A549 treated with dexamethasone at 1 μM for 4 hours (cell line): ENCODE data around the gene PRSS56. TPM values are rescaled to one million over a fixed set of nuclear protein-coding genes. Genes with fewer than 3 reads are reported as not detected.

ENCODE experiments used
- total RNA-seq: library from RNA; stranded (reverse); fragments of 200-300 nt; extraction: Qiagen RNA extraction; gene quantifications from 5 replicates; pipeline ENCODE4 v1.2.3, GENCODE V29; 2022

Gene PRSS56
- 0.08 to 0.16 TPM (median 0.12 TPM) in 4 of 5 replicates, not detected in the other for total RNA-seq

GRCh38 chr2:232519581-232520438 lies at the start of gene PRSS56:
Gene PRSS56, plus strand, starts transcription at chr2:232520388. Its CDS starts 211 bp downstream, at chr2:232520599.

DNA sequence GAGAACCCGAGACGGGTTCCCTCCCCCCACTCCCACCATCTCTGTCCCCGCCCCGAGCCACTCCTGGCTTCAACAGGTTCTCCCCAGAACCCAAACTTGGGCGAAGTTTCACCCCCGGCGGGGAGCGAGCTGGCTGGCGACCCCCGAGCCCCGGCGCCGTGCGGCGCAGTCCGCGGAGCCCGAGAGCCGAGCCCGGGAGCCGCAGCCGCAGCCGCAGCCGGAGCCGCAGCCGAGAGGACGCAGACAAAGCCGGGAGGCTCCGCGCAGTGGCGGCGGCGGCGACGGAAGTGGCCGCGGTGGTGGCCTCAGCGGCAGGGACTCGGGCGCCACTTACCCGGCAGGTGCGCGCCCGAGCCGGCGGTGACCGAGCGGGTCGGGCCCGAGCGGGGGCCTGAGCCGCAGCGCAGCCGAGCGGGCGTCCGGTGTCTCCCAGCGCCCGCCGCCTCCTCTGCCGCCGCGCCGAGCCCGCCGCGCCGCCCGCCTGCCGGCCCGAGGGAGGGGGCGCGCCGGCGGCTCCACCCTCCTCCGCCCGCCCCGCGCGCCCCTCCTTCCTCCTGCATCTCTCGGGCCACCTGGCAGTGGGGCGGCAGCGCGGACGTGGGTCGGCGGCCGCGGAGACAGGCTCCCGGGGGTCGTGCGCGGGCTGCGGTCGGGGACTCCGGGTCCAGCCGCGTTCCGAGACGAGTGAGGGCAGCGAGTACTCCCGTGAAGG lies 32.6 kb upstream of the PRSS56 start, which contains the start of gene ECEL1:
TSS of gene ECEL1 (minus strand) at position 450 of the 712 bp plus-strand sequence. CDS start 1,181 bp downstream, outside the sequence.

GRCh38 chr2:232525791-232526371 lies 5.7 kb downstream of the PRSS56 start, which contains the start of gene CHRND:
Gene CHRND, plus strand, starts transcription at chr2:232526160. Its CDS starts 56 bp downstream, at chr2:232526216.

GRCh38 chr2:232539298-232540231 lies 19.4 kb downstream of the PRSS56 start, which contains the start of gene CHRNG:
Gene CHRNG, plus strand, starts transcription at chr2:232539692. Its CDS starts 56 bp downstream, at chr2:232539748.

DNA sequence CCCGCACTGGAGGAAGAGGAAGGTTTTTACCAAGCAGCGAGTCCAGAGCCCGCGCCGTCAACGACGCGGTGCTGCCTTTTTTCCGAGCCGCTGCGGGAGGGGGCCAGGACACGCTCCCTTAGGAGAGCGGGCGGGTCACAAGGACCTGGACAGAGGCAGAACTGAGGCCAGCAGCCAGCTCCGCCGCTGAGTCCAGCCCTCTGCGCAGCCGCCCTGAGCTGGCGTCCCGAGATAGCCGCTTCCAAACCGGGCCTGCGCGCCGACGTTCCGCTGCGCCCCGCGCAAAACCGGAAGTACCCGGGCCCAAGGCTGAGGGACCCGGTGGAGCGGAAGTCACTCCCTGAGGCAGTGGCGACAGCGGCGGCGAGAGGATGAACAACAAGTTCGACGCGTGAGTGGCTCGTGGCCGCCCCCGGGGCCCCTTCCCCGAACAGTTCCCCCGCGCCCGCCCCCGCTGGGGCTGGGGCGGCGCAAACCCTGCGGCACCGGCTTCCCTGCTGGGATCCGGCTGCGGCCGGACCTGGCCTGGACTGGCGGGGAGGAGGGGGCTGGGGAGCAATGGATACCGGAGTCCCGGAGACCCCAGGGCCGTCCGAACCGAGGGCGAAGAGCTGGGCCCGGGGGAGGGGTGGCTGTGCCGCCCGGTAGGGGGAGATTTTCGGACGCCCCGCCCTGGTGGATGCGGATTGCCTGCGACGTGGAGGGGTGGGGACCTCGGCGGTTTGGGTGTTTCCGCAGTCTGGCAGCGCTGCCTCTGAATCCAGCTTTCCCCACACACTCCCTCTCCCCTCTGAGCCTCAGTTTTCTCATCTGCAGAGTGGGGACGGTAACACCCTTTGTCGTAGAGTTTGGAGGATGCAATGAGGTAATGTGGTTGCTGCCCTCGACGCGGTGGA lies 30.4 kb downstream of the PRSS56 start, which contains the start of the genes EIF4E2 and TIGD1:
TSS of gene EIF4E2 (plus strand) at position 336 of the 896 bp plus-strand sequence. CDS start at position 372, 36 bp downstream.
TSS of gene TIGD1 (minus strand) at position 204 of the 896 bp plus-strand sequence. CDS start 675 bp downstream, outside the sequence.

Other genes starting within 250 kb of the PRSS56 start
- gene ALPP, start 141.6 kb upstream of the PRSS56 start, total RNA-seq: 14.4 to 22.1 TPM (median 20.3 TPM) in 5 replicates
- gene ALPG, start 113.5 kb upstream of the PRSS56 start, total RNA-seq: 0.37 to 0.74 TPM (median 0.49 TPM) in 5 replicates
- gene ALPI, start 64.2 kb upstream of the PRSS56 start, total RNA-seq: 0.02 to 0.05 TPM (median 0.04 TPM) in 3 of 5 replicates, not detected in the others
- gene ECEL1, start 32.6 kb upstream of the PRSS56 start, total RNA-seq: 0.15 to 0.28 TPM (median 0.21 TPM) in 5 replicates
- gene CHRND, start 5.8 kb downstream of the PRSS56 start, total RNA-seq: 0.07 to 0.09 TPM in 2 of 5 replicates, not detected in the others
- not detected in 5 replicates for gene CHRNG, start 19.3 kb downstream of the PRSS56 start, total RNA-seq
- 4.1 to 4.9 TPM (median 4.5 TPM) in 5 replicates for gene TIGD1, start 30.2 kb downstream of the PRSS56 start, total RNA-seq
- 101 to 174 TPM (median 105 TPM) in 5 replicates for gene EIF4E2, start 30.3 kb downstream of the PRSS56 start, total RNA-seq
- 3.5 to 5.1 TPM (median 4.9 TPM) in 5 replicates for gene EFHD1, start 113.2 kb downstream of the PRSS56 start, total RNA-seq
- 24.5 to 34.2 TPM (median 29.1 TPM) in 5 replicates for gene GIGYF2, start 176.9 kb downstream of the PRSS56 start, total RNA-seq